Uterus (tissue), 4 donors: ENCODE measurements around the gene ST8SIA6. TPM values are rescaled to one million over a fixed set of nuclear protein-coding genes. Genes with fewer than 3 reads are reported as not detected.

ENCODE experiments used
- DNase-seq, 2 donors: peaks; one replicate each; pipeline ENCODE4 v3.0.0-alpha.2; 2019 to 2020
- H3K27ac ChIP-seq, 2 donors: fragments of 200-600 bp; sonication (generic); 1 replicate in 1 of 2; 2 replicates in 1 of 2; pipeline ENCODE4 v1.5.1; 2016 to 2018
- H3K27me3 ChIP-seq, 2 donors: fragments of 200-600 bp; sonication (generic); one replicate each; pipeline ENCODE4 v1.5.1; 2018 to 2019; ENCODE audit warnings: control low read depth in 1 of 2
- H3K36me3 ChIP-seq, 2 donors: fragments of 200-600 bp; sonication (generic); one replicate each; pipeline ENCODE4 v1.5.1; 2019; ENCODE audit warnings: control low read depth in 1 of 2
- H3K4me1 ChIP-seq, 2 donors: fragments of 200-600 bp; sonication (generic); one replicate each; pipeline ENCODE4 v1.5.1; 2018 to 2019; ENCODE audit warnings: control low read depth in 1 of 2
- H3K4me3 ChIP-seq, 2 donors: fragments of 200-600 bp; sonication (generic); 1 replicate in 1 of 2; 2 replicates in 1 of 2; pipeline ENCODE4 v1.5.1; 2018 to 2019; ENCODE audit warnings: mild to moderate bottlenecking in 1 of 2
- H3K9me3 ChIP-seq, 2 donors: fragments of 200-600 bp; sonication (generic); one replicate each; pipeline ENCODE4 v1.5.1; 2019; ENCODE audit warnings: control low read depth in 1 of 2
- POLR2A ChIP-seq, 2 donors: fragments of 450-650 bp; IDR thresholded peaks; one replicate each; pipeline ENCODE4 v1.6.1; 2016; ENCODE audit warnings: antibody characterized with exemption in 2 of 2, mild to moderate bottlenecking in 1 of 2, moderate library complexity in 1 of 2
- intact Hi-C: fragments of 100-400 bp; cut with DNase I; formaldehyde crosslinking; loops from one replicate; pipeline ENCODE4 v1.15.1; 2023; ENCODE audit warnings: low total_unique reads
- total RNA-seq, 4 donors: library from RNA; depleted of rRNA in 3 of 4; stranded (reverse); fragments of >200 nt in 3 of 4; gene quantifications; one replicate each; pipeline versions ENCODE4 v1.1.0 to v1.2.4, GENCODE V29; 2014 to 2023
- TF ChIP-seq, protein P1 (sequence below), 4 experiments: fragments of 200-600 bp in 2 of 4; fragments of 450-650 bp in 2 of 4; sonication (generic) in 2 of 4; IDR thresholded peaks; one replicate each; pipeline ENCODE4 v1.5.1; 2016 to 2019; ENCODE audit warnings: antibody characterized with exemption in 4 of 4, mild to moderate bottlenecking in 2 of 4, moderate library complexity in 1 of 4
- donor health status: DM: yes; HTN: yes; CAD: no.

Gene ST8SIA6
- total RNA-seq, 4 donors from 2014 or later, result 0.77 to 1.9 (median 1.1) TPM; not detected in 1

DNA sequence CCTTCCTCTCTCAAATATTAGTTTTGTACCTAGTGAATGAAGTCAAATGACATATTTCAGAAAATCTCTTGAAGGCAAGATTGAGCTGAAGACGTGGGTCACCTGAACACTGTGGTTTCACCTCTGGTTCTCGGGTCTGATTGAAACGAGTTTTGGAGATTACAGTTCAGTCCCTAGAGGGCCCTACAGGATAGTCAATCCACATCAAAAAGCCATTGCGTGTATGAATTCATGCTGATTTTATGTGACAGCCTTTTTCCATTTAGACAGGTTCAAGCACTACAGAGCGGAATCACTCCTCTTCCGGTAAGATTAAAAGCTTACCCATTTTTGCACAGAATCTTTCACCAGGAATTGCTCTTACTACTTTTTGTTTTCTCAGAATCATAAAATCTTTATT, 164.2 kb downstream of the ST8SIA6 start:
- no peaks in the 10 kb centered on the region for H3K4me1 ChIP-seq
- no peaks in the 10 kb centered on the region for H3K27me3 ChIP-seq
- no peak overlapping the region for H3K4me3 ChIP-seq
- no peaks in the 10 kb centered on the region for H3K9me3 ChIP-seq
- no peak overlapping the region for H3K27ac ChIP-seq
- TF ChIP-seq, protein P1, sequence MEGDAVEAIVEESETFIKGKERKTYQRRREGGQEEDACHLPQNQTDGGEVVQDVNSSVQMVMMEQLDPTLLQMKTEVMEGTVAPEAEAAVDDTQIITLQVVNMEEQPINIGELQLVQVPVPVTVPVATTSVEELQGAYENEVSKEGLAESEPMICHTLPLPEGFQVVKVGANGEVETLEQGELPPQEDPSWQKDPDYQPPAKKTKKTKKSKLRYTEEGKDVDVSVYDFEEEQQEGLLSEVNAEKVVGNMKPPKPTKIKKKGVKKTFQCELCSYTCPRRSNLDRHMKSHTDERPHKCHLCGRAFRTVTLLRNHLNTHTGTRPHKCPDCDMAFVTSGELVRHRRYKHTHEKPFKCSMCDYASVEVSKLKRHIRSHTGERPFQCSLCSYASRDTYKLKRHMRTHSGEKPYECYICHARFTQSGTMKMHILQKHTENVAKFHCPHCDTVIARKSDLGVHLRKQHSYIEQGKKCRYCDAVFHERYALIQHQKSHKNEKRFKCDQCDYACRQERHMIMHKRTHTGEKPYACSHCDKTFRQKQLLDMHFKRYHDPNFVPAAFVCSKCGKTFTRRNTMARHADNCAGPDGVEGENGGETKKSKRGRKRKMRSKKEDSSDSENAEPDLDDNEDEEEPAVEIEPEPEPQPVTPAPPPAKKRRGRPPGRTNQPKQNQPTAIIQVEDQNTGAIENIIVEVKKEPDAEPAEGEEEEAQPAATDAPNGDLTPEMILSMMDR (IDR thresholded peaks at IDR 0.05), result no peak
- no peak for TF ChIP-seq POLR2A (IDR thresholded peaks at IDR 0.05)
- intact Hi-C loops, result no loop called here
- no peak for DNase-seq
- no peaks in the 10 kb centered on the region for H3K36me3 ChIP-seq

DNA sequence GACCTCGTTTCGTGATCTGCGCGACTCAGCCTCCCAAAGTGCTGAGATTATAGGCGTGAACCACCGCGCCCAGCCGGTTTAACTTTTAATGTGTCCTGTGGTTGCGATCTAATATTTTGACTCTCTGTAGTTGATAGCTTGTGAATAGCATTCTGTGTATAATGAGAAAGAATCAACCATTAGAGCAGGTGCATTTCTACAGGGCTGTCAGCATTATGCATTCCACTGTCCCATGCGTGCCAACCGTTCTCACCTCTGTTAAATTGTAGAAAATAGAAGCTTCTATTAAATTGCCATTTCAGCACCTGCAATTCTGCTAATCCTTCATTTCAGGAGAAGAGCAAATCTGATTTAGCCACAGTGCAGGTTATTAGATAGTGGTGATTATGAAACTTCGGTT, 164.6 kb downstream of the ST8SIA6 start:
- intact Hi-C loops, result no loop called here
- no peak for DNase-seq
- TF ChIP-seq, protein P1 (IDR thresholded peaks at IDR 0.05), result no peak
- no peak for TF ChIP-seq POLR2A (IDR thresholded peaks at IDR 0.05)
- Histone ChIP-seq H3K9me3 (no peaks in the 10 kb centered on the region), H3K27me3 (no peaks in the 10 kb centered on the region), H3K4me1 (no peaks in the 10 kb centered on the region), H3K27ac (no peak overlapping the region), H3K36me3 (no peaks in the 10 kb centered on the region), H3K4me3 (no peak overlapping the region)

DNA sequence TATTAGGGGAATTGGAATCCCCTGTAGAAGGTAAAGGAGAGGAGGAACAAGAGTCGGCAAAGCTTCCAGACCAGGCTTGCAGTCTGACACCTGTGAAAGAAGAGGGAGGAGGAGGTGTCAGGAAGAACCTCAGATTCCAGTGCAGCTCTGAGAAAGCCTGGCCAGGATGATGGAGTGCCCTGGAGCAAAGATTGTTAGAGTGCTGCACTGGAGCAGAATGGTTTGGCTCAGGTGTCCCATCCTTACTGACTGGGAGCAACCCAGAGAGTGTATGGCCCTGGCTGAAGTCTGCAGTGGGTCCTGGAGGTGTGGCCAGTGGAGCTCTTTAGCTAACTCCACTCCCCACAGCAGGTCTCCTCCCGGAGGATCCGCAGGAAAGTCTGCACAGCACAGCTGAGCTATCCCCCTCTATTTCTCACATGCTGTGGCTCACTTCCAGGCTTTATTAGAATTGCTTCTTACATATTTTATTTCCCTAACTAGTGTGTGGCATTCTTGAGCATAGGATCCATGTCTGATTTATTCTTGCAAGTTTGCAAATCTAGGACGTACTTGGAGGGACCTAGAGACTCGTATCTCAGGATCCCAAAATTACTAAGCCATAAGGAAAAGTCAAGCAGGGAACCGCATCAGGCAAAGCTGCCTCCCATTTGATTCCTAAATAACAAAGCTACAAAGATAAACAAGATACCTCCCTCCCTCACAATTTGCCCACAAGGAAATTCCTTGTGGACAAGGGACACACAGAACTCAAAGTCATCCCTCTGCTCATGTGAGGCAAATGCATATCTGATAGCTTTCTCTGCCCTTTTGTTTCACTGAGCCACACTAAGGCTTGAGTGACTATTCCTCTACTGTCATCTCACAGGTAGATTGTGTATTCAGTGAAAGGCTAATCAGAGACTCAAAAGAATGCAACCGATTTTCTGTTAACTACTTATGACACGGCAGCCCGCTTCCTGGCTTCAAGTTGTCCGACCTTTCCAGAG, 167.5 kb downstream of the ST8SIA6 start:
- Histone ChIP-seq H3K36me3 (no peaks in the 10 kb centered on the region), H3K4me3 (no peak overlapping the region), H3K9me3 (no peaks in the 10 kb centered on the region), H3K27ac (no peak overlapping the region), H3K4me1 (no peaks in the 10 kb centered on the region), H3K27me3 (no peaks in the 10 kb centered on the region)
- TF ChIP-seq, protein P1 (IDR thresholded peaks at IDR 0.05), result no peak
- no peak for TF ChIP-seq POLR2A (IDR thresholded peaks at IDR 0.05)
- intact Hi-C loops, result no loop called here
- DNase-seq, result no peak

DNA sequence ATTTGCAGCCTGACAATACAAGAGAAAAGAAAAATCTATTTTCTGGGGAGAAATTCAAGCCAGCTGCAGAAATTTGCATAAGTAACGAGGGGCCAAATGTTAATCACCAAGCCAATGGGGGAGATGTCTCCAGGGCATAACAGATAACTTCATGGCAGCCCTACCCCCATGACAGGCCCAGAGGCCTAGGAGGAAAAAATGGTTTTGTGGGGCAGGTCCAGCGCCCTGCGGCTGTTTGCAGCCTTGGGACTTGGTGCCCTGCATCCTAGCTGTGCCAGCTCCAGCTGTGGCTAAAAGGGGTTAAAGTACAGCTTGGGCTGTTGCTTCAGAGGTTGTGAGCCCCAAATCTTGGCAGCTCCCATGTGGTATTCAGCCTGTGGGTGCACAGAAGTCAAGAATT, 172.1 kb downstream of the ST8SIA6 start:
- H3K9me3 ChIP-seq, result no peaks in the 10 kb centered on the region
- DNase-seq, result no peak
- TF ChIP-seq POLR2A (IDR thresholded peaks at IDR 0.05), result no peak
- TF ChIP-seq, protein P1 (IDR thresholded peaks at IDR 0.05), result no peak
- intact Hi-C loops, result no loop called here
- H3K36me3 ChIP-seq, result no peaks in the 10 kb centered on the region
- no peaks in the 10 kb centered on the region for H3K27me3 ChIP-seq
- H3K4me1 ChIP-seq, result no peaks in the 10 kb centered on the region
- no peak overlapping the region for H3K4me3 ChIP-seq
- no peak overlapping the region for H3K27ac ChIP-seq

DNA sequence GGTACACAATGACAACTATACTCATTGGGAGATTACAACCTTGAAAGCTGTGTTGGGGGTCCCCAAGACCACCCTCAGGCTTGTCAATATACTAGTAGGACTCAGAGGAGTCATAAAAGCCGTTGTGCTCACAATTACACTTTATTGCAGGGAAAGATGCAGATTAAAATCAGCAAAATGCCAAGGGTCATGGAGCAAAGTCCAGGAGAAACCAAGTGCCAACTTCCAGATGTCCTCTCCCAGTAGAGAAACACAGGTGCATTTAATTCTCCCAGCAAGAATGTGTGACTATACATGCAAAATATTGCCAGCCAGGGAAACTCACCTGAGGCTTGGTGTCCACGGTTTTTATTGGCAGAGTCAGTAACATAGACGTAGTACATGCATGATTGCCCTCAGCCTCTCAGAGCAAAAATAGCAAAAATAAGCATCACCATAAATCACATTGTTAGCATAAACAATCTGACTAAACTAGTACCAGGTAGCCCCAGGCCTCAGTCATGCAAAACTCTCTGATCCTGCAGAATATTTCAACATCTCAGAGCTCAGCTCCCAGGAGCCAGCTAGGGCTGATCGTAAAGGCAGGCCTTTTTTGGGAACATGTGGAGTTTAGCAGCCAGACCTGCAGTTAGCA, 175.7 kb downstream of the ST8SIA6 start:
- H3K4me1 ChIP-seq, result no peaks in the 10 kb centered on the region
- TF ChIP-seq, protein P1 (IDR thresholded peaks at IDR 0.05), result no peak
- TF ChIP-seq POLR2A (IDR thresholded peaks at IDR 0.05), result no peak
- no peak for DNase-seq
- H3K36me3 ChIP-seq, result no peaks in the 10 kb centered on the region
- no peaks in the 10 kb centered on the region for H3K27me3 ChIP-seq
- no peaks in the 10 kb centered on the region for H3K9me3 ChIP-seq
- no peak overlapping the region for H3K27ac ChIP-seq
- intact Hi-C loops, result no loop called here
- H3K4me3 ChIP-seq, result no peak overlapping the region
